GM21529 (cell line): ENCODE measurements around the gene CTDSPL.

Experiments
- ATAC-seq: cut with Tn5 transposase; IDR thresholded peaks from one replicate; pipeline ENCODE4 v1.9.1; 2021; ENCODE audit not compliant: unreplicated experiment

CTDSPL gene

DNA sequence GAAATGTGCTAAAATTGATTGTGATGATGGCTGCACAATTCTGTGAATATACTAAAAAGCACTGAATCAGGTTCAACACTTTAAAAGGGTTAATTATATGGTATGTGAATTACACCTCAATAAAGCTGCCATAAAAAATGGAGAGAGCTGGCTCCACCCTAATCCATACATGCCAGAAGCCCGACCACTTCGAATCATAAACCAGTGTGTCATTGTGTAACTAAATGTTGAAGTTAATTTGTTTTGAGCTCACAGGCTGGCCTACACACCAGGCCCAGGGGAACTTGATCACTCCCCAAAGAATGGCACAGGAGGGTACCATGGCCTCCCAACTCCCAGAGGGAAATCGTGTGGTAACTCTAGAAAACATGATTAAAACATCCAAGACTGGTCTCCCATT, 153.8 kb downstream of the CTDSPL start:
- ATAC-seq = no peak

DNA sequence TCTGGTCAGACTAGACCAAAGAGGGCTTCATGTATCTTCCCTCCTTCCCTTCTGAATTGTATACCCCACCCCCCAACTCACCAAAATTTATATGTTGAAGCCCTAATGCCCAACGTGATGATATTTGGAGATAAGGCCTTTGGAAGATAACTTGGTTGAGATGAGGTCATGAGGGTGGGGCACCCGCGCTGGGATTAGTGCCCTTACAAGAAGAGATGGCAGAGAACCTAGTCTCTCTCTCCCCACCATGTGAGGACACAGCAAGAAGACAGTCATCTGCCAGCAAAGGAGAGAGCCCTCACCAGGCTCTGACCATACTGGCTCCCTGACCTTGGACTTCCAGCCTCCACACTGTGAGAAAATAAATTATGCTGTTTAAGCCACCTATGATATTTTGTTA, 154.3 kb downstream of the CTDSPL start:
- ATAC-seq = no peak

DNA sequence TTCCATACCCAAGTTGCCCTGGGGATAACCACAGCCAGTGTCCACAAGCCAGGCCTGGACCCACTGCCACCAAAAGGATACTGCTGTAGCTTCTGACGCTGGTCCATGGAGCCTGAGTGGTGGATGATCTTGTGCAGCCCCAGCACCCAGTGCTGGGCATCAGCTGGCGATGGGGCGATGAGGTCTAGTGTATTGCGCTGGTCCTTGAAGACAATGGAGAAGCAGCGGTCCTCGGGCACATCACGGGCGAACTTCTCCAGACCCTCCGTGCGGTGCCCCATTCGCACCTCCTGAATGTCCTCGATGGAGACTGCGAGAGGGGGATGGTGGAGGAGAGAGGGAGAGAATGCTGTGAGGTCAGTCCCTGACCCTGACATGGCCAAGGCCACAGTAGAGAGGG, 154.7 kb downstream of the CTDSPL start:
- ATAC-seq = no peak

- ATAC-seq = no peak
Observed at GRCh38 chr3:38016847-38017444, 155.3 kb downstream of the CTDSPL start.

GRCh38 chr3:38017445-38018295, 156.0 kb downstream of the CTDSPL start:
- ATAC-seq = no peak

DNA sequence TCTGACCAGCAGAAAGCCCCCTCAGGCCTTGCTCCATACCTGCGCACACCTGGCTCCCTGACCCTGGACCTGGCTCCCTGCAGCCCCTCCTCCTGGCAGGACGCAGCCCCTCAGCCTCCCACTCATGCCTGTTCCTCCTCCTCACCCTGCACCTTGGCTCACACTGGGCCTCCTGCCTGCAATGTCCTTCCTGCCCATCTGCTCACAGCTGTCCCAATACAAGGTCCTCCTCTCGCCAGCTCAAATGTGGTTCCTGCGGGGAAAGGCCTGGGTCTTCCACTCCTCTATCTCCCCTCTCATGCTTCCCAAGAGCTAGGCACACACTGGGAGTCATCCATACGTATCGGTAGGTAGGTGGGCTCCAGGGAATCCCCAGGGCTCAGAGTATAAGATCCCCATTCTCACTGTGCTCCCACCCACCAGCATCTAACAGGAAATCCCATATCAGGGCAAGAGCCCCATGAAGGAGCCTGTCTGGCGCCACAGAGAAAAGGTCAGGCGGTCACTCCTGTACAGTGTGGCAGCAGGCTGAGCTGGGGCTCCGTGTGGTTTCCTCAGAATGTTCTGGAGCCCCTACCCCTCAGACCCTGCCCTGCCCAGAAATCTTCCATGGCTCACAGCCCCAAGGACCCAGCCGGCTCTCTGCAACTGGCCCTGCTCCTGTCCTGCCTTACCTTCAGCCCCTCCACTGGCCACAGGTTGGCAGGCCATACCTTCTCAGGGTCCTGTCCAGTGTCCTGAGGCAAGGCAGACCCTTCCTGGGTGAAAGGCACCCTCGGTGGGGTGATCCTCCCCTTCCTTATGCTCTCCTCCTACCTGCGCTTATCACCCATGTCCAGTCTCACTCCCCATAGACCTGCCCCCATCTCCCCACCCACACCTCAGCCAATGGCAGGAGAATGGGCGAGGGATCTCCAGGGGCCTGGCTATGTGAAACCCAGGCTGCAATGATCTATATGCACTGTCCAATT, 156.9 kb downstream of the CTDSPL start:
- no peak for ATAC-seq

DNA sequence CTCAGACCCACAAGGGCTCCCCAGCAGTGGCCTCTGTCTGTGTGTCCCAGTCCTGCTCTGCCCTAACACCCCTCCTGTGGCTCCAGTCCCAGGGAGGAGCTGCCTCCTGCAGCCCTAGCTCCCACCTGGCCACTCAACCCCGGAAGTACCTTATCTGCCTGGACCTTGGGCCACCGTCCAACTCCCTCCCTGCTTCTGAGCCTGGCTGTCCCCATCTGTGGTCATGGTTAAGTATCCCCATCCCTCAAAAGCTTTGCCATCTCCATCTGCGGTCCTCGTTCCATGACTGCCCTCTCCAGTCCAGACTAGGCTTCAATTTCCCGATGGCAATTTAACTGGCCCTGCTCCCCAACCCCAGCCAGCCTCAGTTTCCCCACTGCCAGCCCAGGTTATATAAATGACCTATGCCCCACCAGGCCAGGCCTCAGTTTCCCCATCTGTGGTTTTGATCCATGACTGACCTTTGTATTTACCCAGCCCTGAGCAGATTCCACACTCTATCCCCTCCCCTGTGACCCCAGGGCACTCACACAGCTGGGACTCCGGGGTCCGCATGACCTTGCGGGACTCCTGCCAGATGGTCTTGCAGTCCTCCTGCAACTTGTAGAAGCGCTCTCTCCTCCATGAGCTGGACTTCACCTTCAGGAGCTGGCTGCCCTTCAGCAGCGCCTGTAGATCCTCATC, 158.1 kb downstream of the CTDSPL start:
- ATAC-seq = no peak

DNA sequence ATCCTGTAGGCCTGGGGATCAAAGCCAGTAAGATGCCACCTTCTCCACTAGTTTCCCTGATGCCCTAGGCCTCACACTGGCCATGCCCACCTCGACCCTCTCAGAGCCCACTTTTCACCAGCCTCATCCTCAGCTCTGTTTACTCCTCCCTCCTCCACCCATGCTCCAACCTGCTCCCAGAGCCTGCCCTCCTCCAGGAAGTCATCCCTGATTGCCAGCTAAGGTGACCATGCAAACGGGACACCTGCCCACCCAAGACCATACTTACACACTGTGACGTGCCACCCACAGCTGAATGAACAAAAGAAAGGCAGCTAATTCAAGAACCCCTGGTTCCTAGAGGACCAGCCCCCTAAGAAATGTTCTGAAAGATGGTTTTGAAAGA, 158.7 kb downstream of the CTDSPL start:
- no peak for ATAC-seq

DNA sequence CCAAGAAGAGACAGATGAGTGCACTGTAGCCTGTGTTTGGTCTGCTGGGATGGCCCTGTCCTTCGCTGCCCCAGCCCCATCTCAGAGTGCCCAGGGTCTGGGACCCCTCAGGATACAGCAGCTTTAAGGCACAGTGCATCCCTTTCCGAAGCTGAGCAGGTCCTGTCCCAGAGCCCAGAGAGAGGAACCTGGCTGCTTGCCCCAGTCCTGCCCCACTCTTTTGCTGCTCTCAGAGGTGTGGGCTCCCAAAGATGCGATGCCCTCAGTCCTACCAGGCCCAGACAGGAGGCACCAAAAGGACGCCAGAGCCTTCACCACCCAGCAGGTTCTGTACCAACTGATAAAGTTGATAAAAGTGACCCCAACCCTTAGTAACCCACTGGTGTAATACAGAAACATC, 159.5 kb downstream of the CTDSPL start:
- no peak for ATAC-seq

DNA sequence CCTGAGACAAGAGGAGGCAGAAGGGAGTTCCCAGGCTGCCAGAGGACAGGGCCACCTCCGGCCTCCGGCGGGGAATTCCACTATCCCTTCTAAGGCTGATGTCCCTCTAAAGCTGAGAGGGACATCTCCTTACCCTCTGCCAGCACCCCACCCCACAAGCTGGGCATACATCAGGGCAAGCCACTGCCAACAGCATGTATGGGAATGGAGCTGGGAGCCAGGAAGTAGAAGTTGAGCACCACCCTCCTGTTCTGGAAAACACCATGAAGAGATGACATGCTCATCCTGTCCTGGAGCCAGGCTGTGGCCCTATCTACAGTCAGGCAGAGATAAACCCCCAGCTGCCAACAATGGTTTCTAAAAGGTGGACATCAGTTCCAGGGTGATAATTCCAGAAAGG, 160.6 kb downstream of the CTDSPL start:
- ATAC-seq = no peak

GRCh38 chr3:38022896-38023709, 161.4 kb downstream of the CTDSPL start:
- no peak for ATAC-seq

- ATAC-seq = no peak
Observed at GRCh38 chr3:38026856-38027255, 165.2 kb downstream of the CTDSPL start.

DNA sequence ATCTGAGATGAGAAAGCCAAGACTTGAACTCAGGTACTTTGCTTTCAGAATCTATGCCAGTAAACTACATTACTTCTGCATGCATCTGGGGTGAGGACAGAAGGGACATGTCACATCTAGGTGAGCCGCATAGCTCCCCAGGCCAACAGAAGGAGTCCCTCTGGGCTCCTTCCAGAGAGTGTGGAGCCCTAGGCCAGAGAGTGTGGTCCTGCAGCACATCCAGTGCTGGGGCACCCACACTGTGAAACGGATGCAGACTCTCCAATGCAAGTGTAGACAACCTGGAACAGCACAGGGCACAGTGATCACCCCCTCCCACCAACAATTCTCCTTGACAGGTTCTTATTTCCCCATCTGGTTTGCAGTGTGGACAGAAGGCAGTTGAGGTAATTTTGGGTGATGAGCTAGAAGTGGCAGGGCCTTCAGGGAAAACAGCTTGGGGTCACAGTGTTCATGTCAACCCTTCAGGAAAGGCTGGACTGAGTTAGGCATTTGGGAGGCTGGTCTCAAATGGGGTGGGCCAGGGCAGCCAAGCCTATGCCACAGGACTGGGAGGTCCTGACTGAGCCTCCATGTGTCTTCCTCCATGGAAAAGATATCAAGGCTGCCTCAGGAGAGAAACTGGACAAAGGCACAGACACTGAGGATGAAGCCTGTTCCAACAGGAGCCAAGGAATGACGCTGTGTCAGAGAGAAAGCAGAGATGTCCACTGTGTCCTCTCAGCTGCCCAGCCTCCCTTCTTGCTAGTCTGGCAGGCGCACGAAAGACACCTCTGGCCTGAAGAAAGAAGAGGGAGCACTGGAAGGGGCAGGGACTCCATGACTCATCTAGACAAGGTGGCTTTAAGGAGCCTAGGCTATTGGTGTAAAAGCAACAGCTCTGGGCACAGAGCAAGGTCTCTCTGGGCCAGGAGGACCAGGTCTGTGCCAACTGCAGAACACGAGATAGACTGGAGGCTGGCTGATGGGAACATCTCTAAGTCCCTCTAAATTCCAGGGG, 166.1 kb downstream of the CTDSPL start:
- no peak for ATAC-seq

GRCh38 chr3:38028621-38029361, 167.1 kb downstream of the CTDSPL start:
- no peak for ATAC-seq

GRCh38 chr3:38029400-38030125, 167.9 kb downstream of the CTDSPL start, which contains the start of gene PLCD1:
PLCD1 (minus strand) TSS chr3:38029642; CDS start chr3:38029539, 103 bp downstream.
- no peak for ATAC-seq

DNA sequence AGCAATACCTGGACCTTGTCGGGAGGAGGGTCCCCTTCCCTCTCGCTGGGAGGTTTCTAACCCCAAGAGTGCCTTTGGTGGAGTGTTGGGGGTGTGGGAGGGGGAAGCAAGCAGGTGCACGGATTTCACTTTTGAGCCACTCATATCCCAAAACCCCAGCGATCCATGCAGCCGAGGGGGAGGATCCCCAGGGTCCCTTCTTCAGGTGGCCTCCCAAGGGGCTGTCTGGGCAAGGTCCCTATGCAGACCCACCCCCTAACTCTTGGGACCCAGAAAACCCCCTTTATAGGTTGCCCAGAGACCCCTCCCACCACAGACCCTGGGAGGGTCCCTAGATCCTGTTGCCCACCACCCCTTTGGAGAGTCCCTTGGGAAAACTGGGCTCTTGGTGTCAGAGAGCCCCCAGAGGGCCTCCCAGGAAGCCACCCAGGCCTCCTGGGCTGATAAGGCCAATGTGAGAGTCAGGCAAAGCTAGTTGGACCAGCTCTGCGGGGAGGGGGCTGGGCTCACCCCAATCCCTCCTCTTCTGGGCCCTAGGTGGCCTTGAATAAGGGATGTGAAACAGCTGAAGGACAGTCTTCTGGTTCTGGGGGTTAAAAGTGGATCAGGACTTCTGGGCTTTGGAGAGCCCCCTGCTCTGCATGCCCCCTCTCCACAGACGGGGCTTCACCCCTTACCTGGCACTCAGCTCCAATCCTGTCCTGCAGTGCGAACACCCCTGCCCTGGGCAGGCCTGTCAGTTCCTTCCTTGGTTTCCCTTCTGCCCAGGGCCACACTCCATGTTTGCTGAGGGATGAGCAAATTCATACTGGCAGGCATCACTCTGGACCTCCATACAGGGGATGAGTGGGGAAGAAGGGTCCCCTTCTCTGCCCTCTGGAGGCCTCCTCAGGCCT, 168.7 kb downstream of the CTDSPL start:
- ATAC-seq = no peak
